A549 (cell line): Measurements from ENCODE around the gene ZNRF2. TPM values are rescaled to one million over a fixed set of nuclear protein-coding genes. Genes with fewer than 3 reads are reported as not detected.

Source experiments
- ATAC-seq, 2 experiments: fragments of 200-7000 bp in 1 of 2; fragments of >200 bp in 1 of 2; cut with Nextera tagmentation in 1 of 2; cut with Tn5 transposase in 1 of 2; 3 replicates each; pipeline versions ENCODE4 v1.8.0 to v1.9.1; 2018 to 2020; ENCODE audit warnings: mild to moderate bottlenecking in 1 of 2, moderate library complexity in 1 of 2
- CTCF ChIA-PET: fragments of 300-600 bp; sonication (Branson Sonifier 250); formaldehyde crosslinking; extraction: SDS; loops from one replicate; lab custom pipeline; 2021; ENCODE audit warnings: antibody characterized with exemption, inconsistent platforms; lab: Yijun Ruan, JAX
- POLR2A ChIA-PET: fragments of 350-600 bp; formaldehyde crosslinking; extraction: SDS; loops from one replicate; lab custom pipeline; 2021; ENCODE audit warnings: antibody characterized with exemption, inconsistent platforms; lab: Yijun Ruan, JAX
- DNase-seq, 2 experiments: peaks; one replicate each; pipeline versions ENCODE4 v3.0.0 to v3.0.0-alpha.2; 2011 to 2016; ENCODE audit warnings: low read depth in 1 of 2, low spot score in 1 of 2
- FAIRE-seq: peaks from 2 replicates; lab custom pipeline; 2011; peaks lifted over from hg19 to GRCh38; lab: Jason Lieb, UNC
- H3K27ac ChIP-seq, 2 experiments: fragments of >200 bp; sonication (Bioruptor Twin); formaldehyde crosslinking; 3 replicates each; pipeline ENCODE4 v1.5.1; 2016 to 2017
- H3K4me1 ChIP-seq: fragments of >200 bp; sonication (Bioruptor Twin); formaldehyde crosslinking; 3 replicates; pipeline ENCODE4 v1.6.1; 2016
- H3K4me2 ChIP-seq: fragments of >200 bp; sonication (Bioruptor Twin); formaldehyde crosslinking; 3 replicates; pipeline ENCODE4 v1.6.1; 2016
- H3K4me3 ChIP-seq: fragments of >200 bp; sonication (Bioruptor Twin); formaldehyde crosslinking; 3 replicates; pipeline ENCODE4 v1.5.1; 2016
- H3K9me3 ChIP-seq: fragments of >200 bp; sonication (Bioruptor Twin); formaldehyde crosslinking; 3 replicates; pipeline ENCODE4 v1.6.1; 2016
- CEBPB ChIP-seq, 2 experiments: fragments of >200 bp in 1 of 2; sonication (Bioruptor Twin) in 1 of 2; formaldehyde crosslinking in 1 of 2; IDR thresholded peaks; 2 replicates each; pipeline ENCODE4 v1.6.1; 2012 to 2016
- CHD4 ChIP-seq: fragments of 200-600 bp; sonication (generic); IDR thresholded peaks from 2 replicates; pipeline ENCODE4 v1.6.1; 2016; ENCODE audit warnings: antibody characterized with exemption, mild to moderate bottlenecking, borderline replicate concordance
- ESRRA ChIP-seq: fragments of 150-350 bp; IDR thresholded peaks from 2 replicates; pipeline ENCODE4 v1.6.1; 2014; ENCODE audit warnings: mild to moderate bottlenecking, low read length, borderline replicate concordance
- FOSB ChIP-seq: fragments of 250-450 bp; sonication (Bioruptor Pico); IDR thresholded peaks from 2 replicates; pipeline ENCODE4 v1.5.0; 2020; ENCODE audit warnings: mild to moderate bottlenecking, moderate library complexity
- FOXS1 ChIP-seq: fragments of 250-450 bp; sonication (Bioruptor Pico); IDR thresholded peaks from 2 replicates; pipeline ENCODE4 v1.5.0; 2020; ENCODE audit warnings: mild to moderate bottlenecking, moderate library complexity
- HEYL ChIP-seq: fragments of 250-450 bp; sonication (Bioruptor Pico); IDR thresholded peaks from 2 replicates; pipeline ENCODE4 v1.8.0; 2021; ENCODE audit warnings: mild to moderate bottlenecking, moderate library complexity
- HOXB13 ChIP-seq: fragments of 250-450 bp; sonication (Bioruptor Pico); IDR thresholded peaks from 2 replicates; pipeline ENCODE4 v1.5.0; 2020; ENCODE audit warnings: low read depth, mild to moderate bottlenecking, moderate library complexity
- JUNB ChIP-seq: fragments of >200 bp; sonication (Bioruptor Twin); formaldehyde crosslinking; IDR thresholded peaks from 2 replicates; pipeline ENCODE4 v1.6.1; 2016
- KDM1A ChIP-seq: fragments of 200-600 bp; sonication (generic); IDR thresholded peaks from 2 replicates; pipeline ENCODE4 v1.6.1; 2016; ENCODE audit warnings: low read depth, mild to moderate bottlenecking
- MAZ ChIP-seq: fragments of 150-350 bp; IDR thresholded peaks from 2 replicates; pipeline ENCODE4 v1.6.1; 2014; ENCODE audit warnings: antibody characterized with exemption, low read depth, low read length, borderline replicate concordance
- MYC ChIP-seq: IDR thresholded peaks from 2 replicates; pipeline ENCODE4 v1.6.1; 2012; ENCODE audit warnings: mild to moderate bottlenecking, inconsistent platforms, low read length, improper control_type of control experiment, borderline replicate concordance
- POLR2A ChIP-seq: IDR thresholded peaks from 2 replicates; pipeline ENCODE4 v1.6.1; 2012; ENCODE audit warnings: mild to moderate bottlenecking, low read length
- RFX5 ChIP-seq: fragments of 450-650 bp; IDR thresholded peaks from 2 replicates; pipeline ENCODE4 v1.7.1; 2014; ENCODE audit warnings: antibody characterized with exemption, mild to moderate bottlenecking, moderate library complexity
- RNF2 ChIP-seq: fragments of 200-600 bp; sonication (generic); IDR thresholded peaks from 2 replicates; pipeline ENCODE4 v1.6.1; 2016; ENCODE audit warnings: low read depth, mild to moderate bottlenecking, antibody characterized with exemption, moderate library complexity, borderline replicate concordance
- SMC3 ChIP-seq: fragments of >200 bp; sonication (Bioruptor Twin); formaldehyde crosslinking; IDR thresholded peaks from 3 replicates; pipeline ENCODE4 v1.6.1; 2018; ENCODE audit warnings: inconsistent platforms
- ZC3H11A ChIP-seq: fragments of 450-650 bp; IDR thresholded peaks from 2 replicates; pipeline ENCODE4 v1.6.1; 2014; ENCODE audit warnings: antibody characterized with exemption, mild to moderate bottlenecking
- ZFP36 ChIP-seq: fragments of 450-650 bp; IDR thresholded peaks from 2 replicates; pipeline ENCODE4 v1.6.1; 2014; ENCODE audit warnings: borderline replicate concordance; ENCODE audit not compliant: partially characterized antibody
- ZSCAN20 ChIP-seq: fragments of 250-450 bp; sonication (Bioruptor Pico); IDR thresholded peaks from 2 replicates; pipeline ENCODE4 v1.8.0; 2022; ENCODE audit warnings: mild to moderate bottlenecking, moderate library complexity
- WGBS: methylation state at CpG from one replicate; pipeline ENCODE4 v1.1.6; 2017; ENCODE audit errors: missing lambda C conversion rate; 5-methylcytosine and 5-hydroxymethylcytosine counted together
- polyA plus RNA-seq, 4 experiments: library from polyadenylated mRNA; depleted of rRNA in 3 of 4; stranded (reverse); fragments of >200 nt; fragmentation: RNase III in 1 of 4; extraction: RNeasy Plus Mini Kit Qiagen cat#74134 plus additional on column Dnase treatment in 1 of 4; gene quantifications; 2 replicates in 3 of 4; 3 replicates in 1 of 4; pipeline ENCODE4 v1.2.3, GENCODE V29; 2011 to 2017
- TF ChIP-seq, protein P1 (sequence below): fragments of 200-600 bp; sonication (generic); IDR thresholded peaks from 2 replicates; pipeline ENCODE4 v1.6.1; 2016; ENCODE audit warnings: antibody characterized with exemption, mild to moderate bottlenecking, moderate library complexity
- TF ChIP-seq, protein P2 (sequence below): fragments of 250-450 bp; sonication (Bioruptor Pico); IDR thresholded peaks from 2 replicates; pipeline ENCODE4 v1.5.0; 2020; ENCODE audit warnings: low read depth, mild to moderate bottlenecking, moderate library complexity
- TF ChIP-seq, protein P3 (sequence below): fragments of 150-350 bp; IDR thresholded peaks from 2 replicates; pipeline ENCODE4 v1.6.1; 2014; ENCODE audit warnings: low read depth, mild to moderate bottlenecking, low read length
- TF ChIP-seq, protein P4 (sequence below): IDR thresholded peaks from 2 replicates; pipeline ENCODE4 v1.6.1; 2012
- TF ChIP-seq, protein P5 (sequence below): IDR thresholded peaks from 2 replicates; pipeline ENCODE4 v1.6.1; 2012; ENCODE audit warnings: low read depth, borderline replicate concordance
- TF ChIP-seq, protein P6 (sequence below): fragments of >200 bp; sonication (Bioruptor Twin); formaldehyde crosslinking; IDR thresholded peaks from 3 replicates; pipeline ENCODE4 v1.6.1; 2016

The ZNRF2 gene
- polyA plus RNA-seq, 2 of the 4 experiments (the other 2 are of a cell fraction) = 5.9 to 11.4 TPM

GRCh38 chr7:30263090-30263710, 21.2 kb upstream of the ZNRF2 start:
- CTCF ChIA-PET = interaction anchor here (0.6 to 2.9 kb wide), 8 partner anchors 8 to 301 kb away, joined by 3 to 13 read pairs (median 4); no protein-coding TSS in a partner anchor
- no peak for DNase-seq
- Histone ChIP-seq H3K9me3 (no peaks in the 10 kb centered on the region), H3K4me3 (no peak overlapping the region), H3K4me1 (no peaks in the 10 kb centered on the region), H3K27ac (no peak overlapping the region), H3K4me2 (0 out of 3 replicates have a peak overlapping the region, but pooled peaks have one; percentile 13)
- TF ChIP-seq, protein P1, sequence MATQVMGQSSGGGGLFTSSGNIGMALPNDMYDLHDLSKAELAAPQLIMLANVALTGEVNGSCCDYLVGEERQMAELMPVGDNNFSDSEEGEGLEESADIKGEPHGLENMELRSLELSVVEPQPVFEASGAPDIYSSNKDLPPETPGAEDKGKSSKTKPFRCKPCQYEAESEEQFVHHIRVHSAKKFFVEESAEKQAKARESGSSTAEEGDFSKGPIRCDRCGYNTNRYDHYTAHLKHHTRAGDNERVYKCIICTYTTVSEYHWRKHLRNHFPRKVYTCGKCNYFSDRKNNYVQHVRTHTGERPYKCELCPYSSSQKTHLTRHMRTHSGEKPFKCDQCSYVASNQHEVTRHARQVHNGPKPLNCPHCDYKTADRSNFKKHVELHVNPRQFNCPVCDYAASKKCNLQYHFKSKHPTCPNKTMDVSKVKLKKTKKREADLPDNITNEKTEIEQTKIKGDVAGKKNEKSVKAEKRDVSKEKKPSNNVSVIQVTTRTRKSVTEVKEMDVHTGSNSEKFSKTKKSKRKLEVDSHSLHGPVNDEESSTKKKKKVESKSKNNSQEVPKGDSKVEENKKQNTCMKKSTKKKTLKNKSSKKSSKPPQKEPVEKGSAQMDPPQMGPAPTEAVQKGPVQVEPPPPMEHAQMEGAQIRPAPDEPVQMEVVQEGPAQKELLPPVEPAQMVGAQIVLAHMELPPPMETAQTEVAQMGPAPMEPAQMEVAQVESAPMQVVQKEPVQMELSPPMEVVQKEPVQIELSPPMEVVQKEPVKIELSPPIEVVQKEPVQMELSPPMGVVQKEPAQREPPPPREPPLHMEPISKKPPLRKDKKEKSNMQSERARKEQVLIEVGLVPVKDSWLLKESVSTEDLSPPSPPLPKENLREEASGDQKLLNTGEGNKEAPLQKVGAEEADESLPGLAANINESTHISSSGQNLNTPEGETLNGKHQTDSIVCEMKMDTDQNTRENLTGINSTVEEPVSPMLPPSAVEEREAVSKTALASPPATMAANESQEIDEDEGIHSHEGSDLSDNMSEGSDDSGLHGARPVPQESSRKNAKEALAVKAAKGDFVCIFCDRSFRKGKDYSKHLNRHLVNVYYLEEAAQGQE = no peak
- TF ChIP-seq ZSCAN20 (CRISPR knock-in tag) (no peak), MAZ (no peak), SMC3 (no peak), ZFP36 (no peak), CHD4 (no peak), RNF2 (no peak), CEBPB (IDR thresholded peaks at IDR 0.05) (no peak), HEYL (no peak), POLR2A (no peak), KDM1A (no peak), JUNB (no peak), ESRRA (no peak), RFX5 (no peak)
- TF ChIP-seq, protein P2, sequence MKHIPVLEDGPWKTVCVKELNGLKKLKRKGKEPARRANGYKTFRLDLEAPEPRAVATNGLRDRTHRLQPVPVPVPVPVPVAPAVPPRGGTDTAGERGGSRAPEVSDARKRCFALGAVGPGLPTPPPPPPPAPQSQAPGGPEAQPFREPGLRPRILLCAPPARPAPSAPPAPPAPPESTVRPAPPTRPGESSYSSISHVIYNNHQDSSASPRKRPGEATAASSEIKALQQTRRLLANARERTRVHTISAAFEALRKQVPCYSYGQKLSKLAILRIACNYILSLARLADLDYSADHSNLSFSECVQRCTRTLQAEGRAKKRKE (CRISPR knock-in tag) = no peak
- TF ChIP-seq, protein P3, sequence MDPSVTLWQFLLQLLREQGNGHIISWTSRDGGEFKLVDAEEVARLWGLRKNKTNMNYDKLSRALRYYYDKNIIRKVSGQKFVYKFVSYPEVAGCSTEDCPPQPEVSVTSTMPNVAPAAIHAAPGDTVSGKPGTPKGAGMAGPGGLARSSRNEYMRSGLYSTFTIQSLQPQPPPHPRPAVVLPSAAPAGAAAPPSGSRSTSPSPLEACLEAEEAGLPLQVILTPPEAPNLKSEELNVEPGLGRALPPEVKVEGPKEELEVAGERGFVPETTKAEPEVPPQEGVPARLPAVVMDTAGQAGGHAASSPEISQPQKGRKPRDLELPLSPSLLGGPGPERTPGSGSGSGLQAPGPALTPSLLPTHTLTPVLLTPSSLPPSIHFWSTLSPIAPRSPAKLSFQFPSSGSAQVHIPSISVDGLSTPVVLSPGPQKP = no peak
- no peak for ATAC-seq
- 41% methylated on average over 4 of the region's 4 CpGs for WGBS
- FAIRE-seq = no peak
- POLR2A ChIA-PET = no interaction called here

GRCh38 chr7:30264052-30264451, 20.3 kb upstream of the ZNRF2 start:
- DNase-seq (no peak), ATAC-seq (no peak), FAIRE-seq (no peak)
- WGBS = 63% methylated on average over 4 of the region's 4 CpGs
- no peak overlapping the region for H3K27ac ChIP-seq
- H3K4me2 ChIP-seq = no peak overlapping the region
- no peaks in the 10 kb centered on the region for H3K9me3 ChIP-seq
- POLR2A ChIA-PET = no interaction called here
- no peak overlapping the region for H3K4me3 ChIP-seq
- no peaks in the 10 kb centered on the region for H3K4me1 ChIP-seq
- CTCF ChIA-PET = interaction anchor here (1.4 to 2.9 kb wide), 4 partner anchors 12 to 300 kb away, joined by 3 to 13 read pairs (median 5); no protein-coding TSS in a partner anchor
- no peak for TF ChIP-seq MAZ
- no peak for TF ChIP-seq ZSCAN20 (CRISPR knock-in tag)
- TF ChIP-seq MYC = no peak
- no peak for TF ChIP-seq ZC3H11A
- TF ChIP-seq, protein P1 = no peak
- TF ChIP-seq, protein P4, sequence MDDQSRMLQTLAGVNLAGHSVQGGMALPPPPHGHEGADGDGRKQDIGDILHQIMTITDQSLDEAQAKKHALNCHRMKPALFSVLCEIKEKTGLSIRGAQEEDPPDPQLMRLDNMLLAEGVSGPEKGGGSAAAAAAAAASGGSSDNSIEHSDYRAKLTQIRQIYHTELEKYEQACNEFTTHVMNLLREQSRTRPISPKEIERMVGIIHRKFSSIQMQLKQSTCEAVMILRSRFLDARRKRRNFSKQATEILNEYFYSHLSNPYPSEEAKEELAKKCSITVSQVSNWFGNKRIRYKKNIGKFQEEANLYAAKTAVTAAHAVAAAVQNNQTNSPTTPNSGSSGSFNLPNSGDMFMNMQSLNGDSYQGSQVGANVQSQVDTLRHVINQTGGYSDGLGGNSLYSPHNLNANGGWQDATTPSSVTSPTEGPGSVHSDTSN = no peak
- no peak for TF ChIP-seq HOXB13 (CRISPR knock-in tag)
- TF ChIP-seq FOXS1 = no peak
- TF ChIP-seq, protein P5, sequence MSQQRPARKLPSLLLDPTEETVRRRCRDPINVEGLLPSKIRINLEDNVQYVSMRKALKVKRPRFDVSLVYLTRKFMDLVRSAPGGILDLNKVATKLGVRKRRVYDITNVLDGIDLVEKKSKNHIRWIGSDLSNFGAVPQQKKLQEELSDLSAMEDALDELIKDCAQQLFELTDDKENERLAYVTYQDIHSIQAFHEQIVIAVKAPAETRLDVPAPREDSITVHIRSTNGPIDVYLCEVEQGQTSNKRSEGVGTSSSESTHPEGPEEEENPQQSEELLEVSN = no peak
- TF ChIP-seq RNF2 = no peak
- TF ChIP-seq, protein P6, sequence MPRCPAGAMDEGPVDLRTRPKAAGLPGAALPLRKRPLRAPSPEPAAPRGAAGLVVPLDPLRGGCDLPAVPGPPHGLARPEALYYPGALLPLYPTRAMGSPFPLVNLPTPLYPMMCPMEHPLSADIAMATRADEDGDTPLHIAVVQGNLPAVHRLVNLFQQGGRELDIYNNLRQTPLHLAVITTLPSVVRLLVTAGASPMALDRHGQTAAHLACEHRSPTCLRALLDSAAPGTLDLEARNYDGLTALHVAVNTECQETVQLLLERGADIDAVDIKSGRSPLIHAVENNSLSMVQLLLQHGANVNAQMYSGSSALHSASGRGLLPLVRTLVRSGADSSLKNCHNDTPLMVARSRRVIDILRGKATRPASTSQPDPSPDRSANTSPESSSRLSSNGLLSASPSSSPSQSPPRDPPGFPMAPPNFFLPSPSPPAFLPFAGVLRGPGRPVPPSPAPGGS = no peak
- no peak for TF ChIP-seq FOSB (CRISPR knock-in tag)
- TF ChIP-seq RFX5 = no peak
